K562 (cell line): Measurements from ENCODE around the gene SLC25A31. TPM values are rescaled to one million over a fixed set of nuclear protein-coding genes. Genes with fewer than 3 reads are reported as not detected.

Experiments
- ATAC-seq: fragments of 200-7000 bp; cut with Tn5 transposase; 3 replicates; pipeline ENCODE4 v1.9.1; 2020; ENCODE audit warnings: moderate library complexity
- BruUV-seq: library from RNA; stranded (reverse); fragments of 400-500 nt; replicated peaks from 2 replicates; lab custom pipeline; 2021; lab: Mats Ljungman, UMichigan
- CTCF ChIA-PET: fragments of 300-600 bp; formaldehyde crosslinking; extraction: SDS; loops from one replicate; lab custom pipeline; 2021; ENCODE audit warnings: low intra/inter-chr PET ratio; lab: Yijun Ruan, JAX
- POLR2A ChIA-PET: fragments of 300-600, 350-650 bp; sonication (Branson Sonifier 250); formaldehyde crosslinking; extraction: SDS; loops from one replicate; lab custom pipeline; 2021; ENCODE audit warnings: antibody characterized with exemption, inconsistent platforms; lab: Yijun Ruan, JAX
- DNase-seq, 4 experiments: peaks; one replicate each; pipeline versions ENCODE4 v3.0.0 to v3.0.0-alpha.2; 2011 to 2018; ENCODE audit warnings: low spot score in 3 of 4, mixed read lengths in 3 of 4; ENCODE audit errors: extremely low read depth in 1 of 4
- FAIRE-seq: peaks from 2 replicates; lab custom pipeline; 2011; peaks lifted over from hg19 to GRCh38; lab: Jason Lieb, UNC
- H2AFZ ChIP-seq: 2 replicates; pipeline ENCODE4 v1.6.0; 2011; ENCODE audit warnings: low read depth, low read length, control low read depth, inconsistent platforms
- H3K27ac ChIP-seq: fragments of 200-600 bp; 3 replicates; pipeline ENCODE4 v1.8.0; 2011; ENCODE audit warnings: low read depth, mild to moderate bottlenecking, control low read depth, inconsistent platforms, low read length, moderate library complexity, mixed read lengths; ENCODE audit errors: extremely low read depth
- H3K27me3 ChIP-seq, 2 experiments: fragments of 300-600 bp in 1 of 2; 2 replicates in 1 of 2; 3 replicates in 1 of 2; pipeline versions ENCODE4 v1.6.0 to v1.8.0; 2011; ENCODE audit warnings: inconsistent platforms in 2 of 2, low read length in 2 of 2, mild to moderate bottlenecking in 1 of 2, mixed read lengths in 1 of 2, moderate library complexity in 1 of 2; ENCODE audit not compliant: control insufficient read depth in 2 of 2, insufficient read depth in 2 of 2
- H3K36me3 ChIP-seq: fragments of 300-600 bp; 3 replicates; pipeline ENCODE4 v1.8.0; 2011; ENCODE audit warnings: mild to moderate bottlenecking, low read length, inconsistent platforms; ENCODE audit not compliant: control insufficient read depth, insufficient read depth
- H3K4me1 ChIP-seq, 2 experiments: fragments of 200-600 bp in 1 of 2; replicated peaks in 1 of 2; 2 replicates in 1 of 2; 3 replicates in 1 of 2; pipeline versions ENCODE4 v1.5.1 to v1.8.0; 2011; ENCODE audit warnings: inconsistent platforms in 2 of 2, low read length in 2 of 2, mild to moderate bottlenecking in 1 of 2, mixed read lengths in 1 of 2, moderate library complexity in 1 of 2; ENCODE audit not compliant: control insufficient read depth in 2 of 2, insufficient read depth in 2 of 2
- H3K4me2 ChIP-seq: 2 replicates; pipeline ENCODE4 v1.6.1; 2011; ENCODE audit warnings: low read length, control low read depth, inconsistent platforms, mixed read lengths; ENCODE audit not compliant: insufficient read depth
- H3K4me3 ChIP-seq: fragments of 200-600 bp; sonication (generic), shearing (Covaris generic); 2 replicates; pipeline ENCODE4 v1.5.1; 2016; ENCODE audit warnings: control low read depth, inconsistent platforms
- H3K79me2 ChIP-seq: fragments of 200-600 bp; 3 replicates; pipeline ENCODE4 v1.8.0; 2011; ENCODE audit warnings: low read length, inconsistent platforms; ENCODE audit not compliant: control insufficient read depth, insufficient read depth
- H3K9ac ChIP-seq, 2 experiments: 2 replicates each; pipeline versions ENCODE4 v1.6.0 to v1.6.1; 2011; ENCODE audit warnings: low read depth in 2 of 2, low read length in 2 of 2, control low read depth in 1 of 2, inconsistent platforms in 1 of 2, mild to moderate bottlenecking in 1 of 2, mixed read lengths in 1 of 2; ENCODE audit not compliant: insufficient read depth in 1 of 2
- H3K9me1 ChIP-seq: one replicate; pipeline ENCODE4 v1.6.0; 2011; ENCODE audit warnings: inconsistent platforms, mild to moderate bottlenecking, low read length, moderate library complexity; ENCODE audit not compliant: control insufficient read depth, insufficient read depth
- H3K9me3 ChIP-seq: replicated peaks from 2 replicates; pipeline ENCODE4 v1.5.1; 2011; ENCODE audit warnings: low read depth, low read length, inconsistent platforms; ENCODE audit not compliant: control insufficient read depth, insufficient read depth
- H4K20me1 ChIP-seq: replicated peaks from 2 replicates; pipeline ENCODE4 v1.6.1; 2011; ENCODE audit warnings: low read length, inconsistent platforms, mixed read lengths; ENCODE audit not compliant: control insufficient read depth, insufficient read depth
- ZKSCAN8 ChIP-seq: fragments of 200-800 bp; sonication (Bioruptor generic); IDR thresholded peaks from 2 replicates; pipeline ENCODE4 v1.6.1; 2016; ENCODE audit warnings: missing genetic modification characterization, missing compliant biosample characterization
- ZNF79 ChIP-seq: fragments of 250-450 bp; sonication (Bioruptor Pico); IDR thresholded peaks from 2 replicates; pipeline ENCODE4 v1.4.0; 2020; ENCODE audit warnings: low read depth, mild to moderate bottlenecking, moderate library complexity
- WGBS: fragments of 100-300 bp; shearing (Covaris generic); methylation state at CpG from one replicate; pipeline ENCODE4 v1.1.6; 2016; ENCODE audit warnings: low coverage, mixed read lengths; ENCODE audit not compliant: insufficient coverage; ENCODE audit errors: missing lambda C conversion rate; 5-methylcytosine and 5-hydroxymethylcytosine counted together
- in situ Hi-C: fragments of 300-500 bp; cut with MboI; formaldehyde crosslinking; loops from 4 replicates; pipeline ENCODE4 v1.15.0; 2018; ENCODE audit warnings: inconsistent platforms, mixed read lengths
- intact Hi-C: fragments of 100-400 bp; cut with micrococcal nuclease; formaldehyde crosslinking; loops from 2 replicates; pipeline ENCODE4 v1.14.2; 2022
- polyA plus RNA-seq, 8 experiments: library from polyadenylated mRNA; depleted of rRNA in 4 of 8; stranded (reverse) in 5 of 8; unstranded in 3 of 8; fragments of >200 nt; fragmentation: Nextera tagmentation in 2 of 8; fragmentation: Illumina TruSeq in 1 of 8; extraction: Ambion mirVana in 2 of 8; extraction: Trizol in 1 of 8; gene quantifications; 2 replicates each; pipeline versions ENCODE4 v1.2.1 to v1.2.3, GENCODE V29; 2011 to 2014; ENCODE audit warnings: inconsistent platforms in 1 of 8, missing spikeins in 1 of 8
- total RNA-seq, 7 experiments: library from RNA; depleted of rRNA in 6 of 7; stranded (reverse); fragments of >200 nt in 6 of 7; fragmentation: Illumina TruSeq in 2 of 7; extraction: Trizol in 2 of 7; gene quantifications; 2 replicates each; pipeline versions ENCODE4 v1.2.1 to v1.2.3, GENCODE V29; 2011 to 2021; ENCODE audit warnings: low replicate concordance in 1 of 7
- TF ChIP-seq, protein P1 (sequence below): fragments of 200-600 bp; sonication (generic); IDR thresholded peaks from one replicate; pipeline ENCODE4 v1.6.1; 2012; ENCODE audit warnings: mild to moderate bottlenecking, low read depth, low read length, inconsistent platforms
- TF ChIP-seq, protein P2 (sequence below): fragments of 200-800 bp; sonication (Bioruptor generic); IDR thresholded peaks from 2 replicates; pipeline ENCODE4 v1.6.1; 2016; ENCODE audit warnings: missing genetic modification characterization, missing compliant biosample characterization
- TF ChIP-seq, protein P3 (sequence below): sonication (generic); formaldehyde crosslinking; IDR thresholded peaks from 2 replicates; pipeline ENCODE4 v1.9.0; 2022; ENCODE audit warnings: mild to moderate bottlenecking, missing genetic modification reagents

Gene SLC25A31
- total and polyA plus RNA-seq, 9 of the 15 experiments (the other 6 are each of a cell fraction or from before 2014, with no cell fraction given) = 0.07 TPM; not detected in 8

DNA sequence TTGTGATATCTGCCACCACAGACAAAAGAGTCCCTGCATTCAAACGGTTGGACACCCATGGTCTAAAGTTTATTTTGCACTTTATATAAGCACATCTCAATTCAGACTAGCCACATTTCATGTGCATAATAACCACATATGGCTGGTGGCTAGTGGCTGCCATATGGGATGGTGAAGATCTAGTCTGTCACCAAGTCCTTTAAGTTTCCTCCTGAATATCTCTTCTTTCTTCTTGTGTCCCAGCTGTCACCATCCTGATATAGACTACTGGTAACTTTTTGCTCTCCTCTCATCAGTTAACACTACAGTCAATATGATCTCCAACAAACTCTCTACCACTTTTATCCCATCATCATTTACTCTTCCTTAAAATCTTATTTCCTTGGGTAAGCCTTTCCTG, 61.2 kb downstream of the SLC25A31 start:
- FAIRE-seq (no peak), ATAC-seq (peak; percentile 62), DNase-seq (no peak)
- peaks cover 11% of the 10 kb centered on the region; the same call in 2 of the 3 replicates for H3K36me3 ChIP-seq
- H3K27me3 ChIP-seq = no peaks in the 10 kb centered on the region
- H2AFZ ChIP-seq = no peak overlapping the region
- 0 out of 2 replicates have a peak, but pooled peaks cover 3% of the 10 kb centered on the region for H4K20me1 ChIP-seq
- WGBS = 5% methylated on average over 1 of the region's 1 CpG
- CTCF ChIA-PET = no interaction called here
- H3K4me1 ChIP-seq = no peaks in the 10 kb centered on the region
- no peak overlapping the region for H3K9ac ChIP-seq
- intact Hi-C loops (no loop called here), in situ Hi-C loops (no loop called here)
- H3K4me2 ChIP-seq = no peak overlapping the region
- peaks cover 69% of the 10 kb centered on the region for H3K79me2 ChIP-seq
- H3K9me3 ChIP-seq = no peaks in the 10 kb centered on the region
- H3K9me1 ChIP-seq = no peaks in the 10 kb centered on the region
- POLR2A ChIA-PET = interaction anchor here (1.3 kb wide), 1 partner anchor 10 kb away, joined by 4 read pairs; no protein-coding TSS in a partner anchor
- no peak overlapping the region for H3K4me3 ChIP-seq
- no TSS peak for BruUV-seq
- no peak overlapping the region for H3K27ac ChIP-seq
- TF ChIP-seq, protein P1, sequence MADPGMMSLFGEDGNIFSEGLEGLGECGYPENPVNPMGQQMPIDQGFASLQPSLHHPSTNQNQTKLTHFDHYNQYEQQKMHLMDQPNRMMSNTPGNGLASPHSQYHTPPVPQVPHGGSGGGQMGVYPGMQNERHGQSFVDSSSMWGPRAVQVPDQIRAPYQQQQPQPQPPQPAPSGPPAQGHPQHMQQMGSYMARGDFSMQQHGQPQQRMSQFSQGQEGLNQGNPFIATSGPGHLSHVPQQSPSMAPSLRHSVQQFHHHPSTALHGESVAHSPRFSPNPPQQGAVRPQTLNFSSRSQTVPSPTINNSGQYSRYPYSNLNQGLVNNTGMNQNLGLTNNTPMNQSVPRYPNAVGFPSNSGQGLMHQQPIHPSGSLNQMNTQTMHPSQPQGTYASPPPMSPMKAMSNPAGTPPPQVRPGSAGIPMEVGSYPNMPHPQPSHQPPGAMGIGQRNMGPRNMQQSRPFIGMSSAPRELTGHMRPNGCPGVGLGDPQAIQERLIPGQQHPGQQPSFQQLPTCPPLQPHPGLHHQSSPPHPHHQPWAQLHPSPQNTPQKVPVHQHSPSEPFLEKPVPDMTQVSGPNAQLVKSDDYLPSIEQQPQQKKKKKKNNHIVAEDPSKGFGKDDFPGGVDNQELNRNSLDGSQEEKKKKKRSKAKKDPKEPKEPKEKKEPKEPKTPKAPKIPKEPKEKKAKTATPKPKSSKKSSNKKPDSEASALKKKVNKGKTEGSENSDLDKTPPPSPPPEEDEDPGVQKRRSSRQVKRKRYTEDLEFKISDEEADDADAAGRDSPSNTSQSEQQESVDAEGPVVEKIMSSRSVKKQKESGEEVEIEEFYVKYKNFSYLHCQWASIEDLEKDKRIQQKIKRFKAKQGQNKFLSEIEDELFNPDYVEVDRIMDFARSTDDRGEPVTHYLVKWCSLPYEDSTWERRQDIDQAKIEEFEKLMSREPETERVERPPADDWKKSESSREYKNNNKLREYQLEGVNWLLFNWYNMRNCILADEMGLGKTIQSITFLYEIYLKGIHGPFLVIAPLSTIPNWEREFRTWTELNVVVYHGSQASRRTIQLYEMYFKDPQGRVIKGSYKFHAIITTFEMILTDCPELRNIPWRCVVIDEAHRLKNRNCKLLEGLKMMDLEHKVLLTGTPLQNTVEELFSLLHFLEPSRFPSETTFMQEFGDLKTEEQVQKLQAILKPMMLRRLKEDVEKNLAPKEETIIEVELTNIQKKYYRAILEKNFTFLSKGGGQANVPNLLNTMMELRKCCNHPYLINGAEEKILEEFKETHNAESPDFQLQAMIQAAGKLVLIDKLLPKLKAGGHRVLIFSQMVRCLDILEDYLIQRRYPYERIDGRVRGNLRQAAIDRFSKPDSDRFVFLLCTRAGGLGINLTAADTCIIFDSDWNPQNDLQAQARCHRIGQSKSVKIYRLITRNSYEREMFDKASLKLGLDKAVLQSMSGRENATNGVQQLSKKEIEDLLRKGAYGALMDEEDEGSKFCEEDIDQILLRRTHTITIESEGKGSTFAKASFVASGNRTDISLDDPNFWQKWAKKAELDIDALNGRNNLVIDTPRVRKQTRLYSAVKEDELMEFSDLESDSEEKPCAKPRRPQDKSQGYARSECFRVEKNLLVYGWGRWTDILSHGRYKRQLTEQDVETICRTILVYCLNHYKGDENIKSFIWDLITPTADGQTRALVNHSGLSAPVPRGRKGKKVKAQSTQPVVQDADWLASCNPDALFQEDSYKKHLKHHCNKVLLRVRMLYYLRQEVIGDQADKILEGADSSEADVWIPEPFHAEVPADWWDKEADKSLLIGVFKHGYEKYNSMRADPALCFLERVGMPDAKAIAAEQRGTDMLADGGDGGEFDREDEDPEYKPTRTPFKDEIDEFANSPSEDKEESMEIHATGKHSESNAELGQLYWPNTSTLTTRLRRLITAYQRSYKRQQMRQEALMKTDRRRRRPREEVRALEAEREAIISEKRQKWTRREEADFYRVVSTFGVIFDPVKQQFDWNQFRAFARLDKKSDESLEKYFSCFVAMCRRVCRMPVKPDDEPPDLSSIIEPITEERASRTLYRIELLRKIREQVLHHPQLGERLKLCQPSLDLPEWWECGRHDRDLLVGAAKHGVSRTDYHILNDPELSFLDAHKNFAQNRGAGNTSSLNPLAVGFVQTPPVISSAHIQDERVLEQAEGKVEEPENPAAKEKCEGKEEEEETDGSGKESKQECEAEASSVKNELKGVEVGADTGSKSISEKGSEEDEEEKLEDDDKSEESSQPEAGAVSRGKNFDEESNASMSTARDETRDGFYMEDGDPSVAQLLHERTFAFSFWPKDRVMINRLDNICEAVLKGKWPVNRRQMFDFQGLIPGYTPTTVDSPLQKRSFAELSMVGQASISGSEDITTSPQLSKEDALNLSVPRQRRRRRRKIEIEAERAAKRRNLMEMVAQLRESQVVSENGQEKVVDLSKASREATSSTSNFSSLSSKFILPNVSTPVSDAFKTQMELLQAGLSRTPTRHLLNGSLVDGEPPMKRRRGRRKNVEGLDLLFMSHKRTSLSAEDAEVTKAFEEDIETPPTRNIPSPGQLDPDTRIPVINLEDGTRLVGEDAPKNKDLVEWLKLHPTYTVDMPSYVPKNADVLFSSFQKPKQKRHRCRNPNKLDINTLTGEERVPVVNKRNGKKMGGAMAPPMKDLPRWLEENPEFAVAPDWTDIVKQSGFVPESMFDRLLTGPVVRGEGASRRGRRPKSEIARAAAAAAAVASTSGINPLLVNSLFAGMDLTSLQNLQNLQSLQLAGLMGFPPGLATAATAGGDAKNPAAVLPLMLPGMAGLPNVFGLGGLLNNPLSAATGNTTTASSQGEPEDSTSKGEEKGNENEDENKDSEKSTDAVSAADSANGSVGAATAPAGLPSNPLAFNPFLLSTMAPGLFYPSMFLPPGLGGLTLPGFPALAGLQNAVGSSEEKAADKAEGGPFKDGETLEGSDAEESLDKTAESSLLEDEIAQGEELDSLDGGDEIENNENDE = no peak
- TF ChIP-seq, protein P2, sequence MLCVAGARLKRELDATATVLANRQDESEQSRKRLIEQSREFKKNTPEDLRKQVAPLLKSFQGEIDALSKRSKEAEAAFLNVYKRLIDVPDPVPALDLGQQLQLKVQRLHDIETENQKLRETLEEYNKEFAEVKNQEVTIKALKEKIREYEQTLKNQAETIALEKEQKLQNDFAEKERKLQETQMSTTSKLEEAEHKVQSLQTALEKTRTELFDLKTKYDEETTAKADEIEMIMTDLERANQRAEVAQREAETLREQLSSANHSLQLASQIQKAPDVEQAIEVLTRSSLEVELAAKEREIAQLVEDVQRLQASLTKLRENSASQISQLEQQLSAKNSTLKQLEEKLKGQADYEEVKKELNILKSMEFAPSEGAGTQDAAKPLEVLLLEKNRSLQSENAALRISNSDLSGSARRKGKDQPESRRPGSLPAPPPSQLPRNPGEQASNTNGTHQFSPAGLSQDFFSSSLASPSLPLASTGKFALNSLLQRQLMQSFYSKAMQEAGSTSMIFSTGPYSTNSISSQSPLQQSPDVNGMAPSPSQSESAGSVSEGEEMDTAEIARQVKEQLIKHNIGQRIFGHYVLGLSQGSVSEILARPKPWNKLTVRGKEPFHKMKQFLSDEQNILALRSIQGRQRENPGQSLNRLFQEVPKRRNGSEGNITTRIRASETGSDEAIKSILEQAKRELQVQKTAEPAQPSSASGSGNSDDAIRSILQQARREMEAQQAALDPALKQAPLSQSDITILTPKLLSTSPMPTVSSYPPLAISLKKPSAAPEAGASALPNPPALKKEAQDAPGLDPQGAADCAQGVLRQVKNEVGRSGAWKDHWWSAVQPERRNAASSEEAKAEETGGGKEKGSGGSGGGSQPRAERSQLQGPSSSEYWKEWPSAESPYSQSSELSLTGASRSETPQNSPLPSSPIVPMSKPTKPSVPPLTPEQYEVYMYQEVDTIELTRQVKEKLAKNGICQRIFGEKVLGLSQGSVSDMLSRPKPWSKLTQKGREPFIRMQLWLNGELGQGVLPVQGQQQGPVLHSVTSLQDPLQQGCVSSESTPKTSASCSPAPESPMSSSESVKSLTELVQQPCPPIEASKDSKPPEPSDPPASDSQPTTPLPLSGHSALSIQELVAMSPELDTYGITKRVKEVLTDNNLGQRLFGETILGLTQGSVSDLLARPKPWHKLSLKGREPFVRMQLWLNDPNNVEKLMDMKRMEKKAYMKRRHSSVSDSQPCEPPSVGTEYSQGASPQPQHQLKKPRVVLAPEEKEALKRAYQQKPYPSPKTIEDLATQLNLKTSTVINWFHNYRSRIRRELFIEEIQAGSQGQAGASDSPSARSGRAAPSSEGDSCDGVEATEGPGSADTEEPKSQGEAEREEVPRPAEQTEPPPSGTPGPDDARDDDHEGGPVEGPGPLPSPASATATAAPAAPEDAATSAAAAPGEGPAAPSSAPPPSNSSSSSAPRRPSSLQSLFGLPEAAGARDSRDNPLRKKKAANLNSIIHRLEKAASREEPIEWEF (CRISPR knock-in tag) = no peak
- TF ChIP-seq, protein P3, sequence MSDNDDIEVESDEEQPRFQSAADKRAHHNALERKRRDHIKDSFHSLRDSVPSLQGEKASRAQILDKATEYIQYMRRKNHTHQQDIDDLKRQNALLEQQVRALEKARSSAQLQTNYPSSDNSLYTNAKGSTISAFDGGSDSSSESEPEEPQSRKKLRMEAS (CRISPR knock-in tag) = no peak
- TF ChIP-seq ZKSCAN8 (CRISPR knock-in tag) (no peak), ZNF79 (CRISPR knock-in tag) (no peak)
